Neural cell (in vitro differentiated cells): ENCODE results near the gene FYN. TPM values are rescaled to one million over a fixed set of nuclear protein-coding genes. Genes with fewer than 3 reads are reported as not detected.

Experiments used
- H2AFZ ChIP-seq: fragments of 200-600, 300-800 bp; sonication (generic), shearing (Covaris generic); 2 replicates; pipeline ENCODE4 v1.6.0; 2014; ENCODE audit warnings: low read depth, mild to moderate bottlenecking, antibody characterized with exemption, low read length, moderate library complexity
- H3F3A ChIP-seq: fragments of 200-600 bp; shearing (Covaris generic); 2 replicates; pipeline ENCODE4 v1.6.1; 2016; ENCODE audit warnings: mild to moderate bottlenecking, moderate library complexity, mixed read lengths, antibody characterized with exemption, low read length; ENCODE audit not compliant: insufficient read depth, poor library complexity, severe bottlenecking
- H3K27ac ChIP-seq: fragments of 200-600, 300-800 bp; sonication (generic), shearing (Covaris generic); 2 replicates; pipeline ENCODE4 v1.5.1; 2014; ENCODE audit warnings: mild to moderate bottlenecking, low read length, moderate library complexity
- H3K27me3 ChIP-seq: fragments of 300-800, 200-600 bp; sonication (generic), shearing (Covaris generic); 2 replicates; pipeline ENCODE4 v1.6.0; 2014; ENCODE audit warnings: mild to moderate bottlenecking, low read depth, low read length, moderate library complexity; ENCODE audit not compliant: insufficient read depth
- H3K36me3 ChIP-seq: fragments of 300-800, 200-600 bp; sonication (generic), shearing (Covaris generic); 2 replicates; pipeline ENCODE4 v1.5.1; 2014; ENCODE audit warnings: mild to moderate bottlenecking, antibody characterized with exemption, low read length, moderate library complexity; ENCODE audit not compliant: insufficient read depth
- H3K4me2 ChIP-seq: fragments of 300-800, 200-600 bp; sonication (generic), shearing (Covaris generic); 2 replicates; pipeline ENCODE4 v1.6.0; 2014; ENCODE audit warnings: mild to moderate bottlenecking, low read length
- H3K4me3 ChIP-seq: fragments of 300-800, 200-600 bp; sonication (generic), shearing (Covaris generic); 2 replicates; pipeline ENCODE4 v1.5.1; 2014; ENCODE audit warnings: mild to moderate bottlenecking, low read length, moderate library complexity
- H3K79me2 ChIP-seq: fragments of 200-600 bp; shearing (Covaris generic); replicated peaks from 2 replicates; pipeline ENCODE4 v1.6.0; 2014; ENCODE audit warnings: mild to moderate bottlenecking, low read length, moderate library complexity; ENCODE audit not compliant: insufficient read depth
- H3K9ac ChIP-seq: fragments of 300-800, 200-600 bp; sonication (generic), shearing (Covaris generic); 2 replicates; pipeline ENCODE4 v1.6.1; 2016; ENCODE audit warnings: mild to moderate bottlenecking, low read length, mixed read lengths
- H3K9me2 ChIP-seq: fragments of 200-600 bp; shearing (Covaris generic); 2 replicates; pipeline ENCODE4 v1.6.1; 2016; ENCODE audit warnings: mild to moderate bottlenecking, low read length, mixed read lengths; ENCODE audit not compliant: insufficient read depth
- H3K9me3 ChIP-seq: fragments of 200-600, 300-800 bp; sonication (generic), shearing (Covaris generic); 2 replicates; pipeline ENCODE4 v1.6.1; 2016; ENCODE audit warnings: mild to moderate bottlenecking, mixed run types, low read length, moderate library complexity, mixed read lengths
- H4K20me1 ChIP-seq: fragments of 200-600 bp; shearing (Covaris generic); 2 replicates; pipeline ENCODE4 v1.6.1; 2016; ENCODE audit warnings: mild to moderate bottlenecking, mixed run types; ENCODE audit not compliant: insufficient read depth
- CTCF ChIP-seq: fragments of 450-650 bp; IDR thresholded peaks from 2 replicates; pipeline ENCODE4 v1.5.1; 2014; ENCODE audit warnings: antibody characterized with exemption, mild to moderate bottlenecking, moderate library complexity; ENCODE audit not compliant: poor library complexity, severe bottlenecking
- EP300 ChIP-seq: fragments of 450-650 bp; conservative IDR thresholded peaks from 2 replicates; pipeline ENCODE4 v1.6.1; 2014; ENCODE audit warnings: antibody characterized with exemption, mild to moderate bottlenecking, moderate library complexity; ENCODE audit not compliant: poor library complexity, severe bottlenecking
- EZH2 ChIP-seq: fragments of 200-600, 300-800 bp; shearing (Covaris generic), sonication (generic); IDR thresholded peaks from 2 replicates; pipeline ENCODE4 v1.6.1; 2014; ENCODE audit warnings: antibody characterized with exemption, low read length, borderline replicate concordance, mild to moderate bottlenecking; ENCODE audit not compliant: insufficient read depth, poor library complexity, severe bottlenecking
- MXI1 ChIP-seq: fragments of 450-650 bp; conservative IDR thresholded peaks from 2 replicates; pipeline ENCODE4 v1.6.1; 2014; ENCODE audit warnings: antibody characterized with exemption, mild to moderate bottlenecking; ENCODE audit not compliant: poor library complexity, severe bottlenecking
- POLR2AphosphoS5 ChIP-seq: IDR thresholded peaks from 2 replicates; pipeline ENCODE4 v1.6.1; 2012
- RAD21 ChIP-seq: fragments of 450-650 bp; conservative IDR thresholded peaks from 2 replicates; pipeline ENCODE4 v1.6.1; 2014; ENCODE audit warnings: antibody characterized with exemption, mild to moderate bottlenecking, moderate library complexity
- REST ChIP-seq: IDR thresholded peaks from 2 replicates; pipeline ENCODE4 v1.6.1; 2012; ENCODE audit warnings: borderline replicate concordance
- SMC3 ChIP-seq: fragments of 450-650 bp; conservative IDR thresholded peaks from 2 replicates; pipeline ENCODE4 v1.6.1; 2014; ENCODE audit warnings: antibody characterized with exemption, mild to moderate bottlenecking, moderate library complexity; ENCODE audit not compliant: poor library complexity
- TAF1 ChIP-seq: IDR thresholded peaks from 2 replicates; pipeline ENCODE4 v1.6.1; 2012; ENCODE audit warnings: low read depth
- polyA plus RNA-seq: library from polyadenylated mRNA; depleted of rRNA; stranded (reverse); fragments of >200 nt; gene quantifications from 2 replicates; pipeline ENCODE4 v1.2.3, GENCODE V29; 2014

The FYN gene
- polyA plus RNA-seq, 1 donor from 2014 or later = 277 TPM

GRCh38 chr6:111743862-111744692 lies 129.2 kb downstream of the FYN start:
- Histone ChIP-seq H3K27me3 (no peaks in the 10 kb centered on the region), H2AFZ (no peak overlapping the region), H3K9me2 (no peaks in the 10 kb centered on the region), H3K9ac (no peak overlapping the region), H3K79me2 (peaks cover 3% of the 10 kb centered on the region), H3K4me3 (no peak overlapping the region), H3K36me3 (peaks cover 11% of the 10 kb centered on the region), H4K20me1 (no peaks in the 10 kb centered on the region), H3K9me3 (no peaks in the 10 kb centered on the region), H3K27ac (no peak overlapping the region), H3F3A (no peaks in the 10 kb centered on the region), H3K4me2 (no peak overlapping the region)
- TF ChIP-seq TAF1 (no peak), POLR2AphosphoS5 (no peak), EZH2 (no peak), RAD21 (no peak), CTCF (no peak), SMC3 (no peak), MXI1 (no peak), REST (no peak), EP300 (no peak)

- Histone ChIP-seq H3K4me2 (no peak overlapping the region), H3K9me3 (no peaks in the 10 kb centered on the region), H3K79me2 (peaks cover 3% of the 10 kb centered on the region), H4K20me1 (no peaks in the 10 kb centered on the region), H3K36me3 (peaks cover 11% of the 10 kb centered on the region), H3K4me3 (no peak overlapping the region), H2AFZ (no peak overlapping the region), H3F3A (no peaks in the 10 kb centered on the region), H3K27ac (no peak overlapping the region), H3K27me3 (no peaks in the 10 kb centered on the region), H3K9me2 (no peaks in the 10 kb centered on the region), H3K9ac (no peak overlapping the region)
- TF ChIP-seq TAF1 = no peak
- no peak for TF ChIP-seq POLR2AphosphoS5
- TF ChIP-seq RAD21 = no peak
- no peak for TF ChIP-seq MXI1
- TF ChIP-seq SMC3 = no peak
- TF ChIP-seq EP300 = no peak
- TF ChIP-seq CTCF = no peak
- TF ChIP-seq EZH2 = no peak
- no peak for TF ChIP-seq REST
Observed at GRCh38 chr6:111743360-111743759, 129.9 kb downstream of the FYN start.
